Effector memory CD4-positive, alpha-beta T cell (primary cell): ENCODE results near the gene RBBP6.
"Not testable (repeated sequence)": the region's sequence is repeated elsewhere in the genome, so short reads cannot be mapped to it uniquely, and the experiment has no call there.

Experiments
- DNase-seq, 3 donors: peaks; one replicate each; pipeline ENCODE4 v3.0.0-alpha.2; 2020
- H3K27ac ChIP-seq: 2 replicates; pipeline ENCODE4 v1.7.0; 2013; ENCODE audit warnings: mild to moderate bottlenecking, low read length, moderate library complexity; ENCODE audit not compliant: insufficient read depth, poor library complexity, severe bottlenecking
- H3K27me3 ChIP-seq: replicated peaks from 2 replicates; pipeline ENCODE4 v1.7.0; 2013; ENCODE audit warnings: mild to moderate bottlenecking, low read length; ENCODE audit not compliant: insufficient read depth, control insufficient read depth, poor library complexity, severe bottlenecking
- H3K36me3 ChIP-seq: 2 replicates; pipeline ENCODE4 v1.7.0; 2013; ENCODE audit warnings: mild to moderate bottlenecking, low read length, moderate library complexity; ENCODE audit not compliant: control insufficient read depth, insufficient read depth
- H3K4me1 ChIP-seq: 2 replicates; pipeline ENCODE4 v1.7.0; 2013; ENCODE audit warnings: low read length, mild to moderate bottlenecking; ENCODE audit not compliant: control insufficient read depth, insufficient read depth, poor library complexity, severe bottlenecking
- H3K4me3 ChIP-seq: 2 replicates; pipeline ENCODE4 v1.7.0; 2013; ENCODE audit warnings: low read length, low read depth, mild to moderate bottlenecking; ENCODE audit not compliant: insufficient read depth, poor library complexity, severe bottlenecking
- H3K9me3 ChIP-seq: 2 replicates; pipeline ENCODE4 v1.7.0; 2013; ENCODE audit warnings: mild to moderate bottlenecking, low read length, moderate library complexity; ENCODE audit not compliant: control insufficient read depth

The RBBP6 gene

GRCh38 chr16:24555346-24555872, 16.0 kb downstream of the RBBP6 start:
- no peak overlapping the region for H3K27ac ChIP-seq
- no peak for DNase-seq
- no peaks in the 10 kb centered on the region for H3K27me3 ChIP-seq
- H3K9me3 ChIP-seq: no peaks in the 10 kb centered on the region
- H3K36me3 ChIP-seq: peaks cover 52% of the 10 kb centered on the region
- H3K4me1 ChIP-seq: no peaks in the 10 kb centered on the region
- no peak overlapping the region for H3K4me3 ChIP-seq

GRCh38 chr16:24562811-24563210, 23.4 kb downstream of the RBBP6 start:
- peaks cover 65% of the 10 kb centered on the region for H3K36me3 ChIP-seq
- no peaks in the 10 kb centered on the region for H3K4me1 ChIP-seq
- H3K4me3 ChIP-seq: no peak overlapping the region
- no peak overlapping the region for H3K27ac ChIP-seq
- no peaks in the 10 kb centered on the region for H3K27me3 ChIP-seq
- no peak for DNase-seq
- no peaks in the 10 kb centered on the region for H3K9me3 ChIP-seq

DNA sequence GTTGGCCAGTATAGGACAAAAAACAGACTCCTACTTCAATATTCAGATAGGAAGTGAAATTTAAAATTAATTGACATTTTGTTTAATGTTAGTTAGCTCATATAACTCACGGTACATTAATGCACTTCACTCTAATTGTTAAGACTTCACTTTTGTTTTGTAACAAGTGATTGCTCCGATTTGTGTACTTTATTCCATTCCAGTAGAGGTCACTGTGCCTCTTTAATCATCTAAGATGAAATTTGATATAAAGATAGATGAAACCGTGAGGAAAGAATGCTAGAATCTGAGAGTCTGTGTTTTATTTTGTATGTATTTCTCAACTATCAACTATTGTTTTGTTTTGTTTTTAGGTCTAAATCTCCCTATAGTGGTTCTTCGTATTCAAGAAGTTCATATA, 29.0 kb downstream of the RBBP6 start:
- no peak overlapping the region for H3K4me3 ChIP-seq
- no peaks in the 10 kb centered on the region for H3K9me3 ChIP-seq
- DNase-seq: no peak
- H3K27me3 ChIP-seq: no peaks in the 10 kb centered on the region
- no peak overlapping the region for H3K27ac ChIP-seq
- H3K4me1 ChIP-seq: no peaks in the 10 kb centered on the region
- H3K36me3 ChIP-seq: peaks cover 72% of the 10 kb centered on the region

GRCh38 chr16:24571096-24571495, 31.7 kb downstream of the RBBP6 start:
- no peaks in the 10 kb centered on the region for H3K27me3 ChIP-seq
- H3K4me1 ChIP-seq: no peaks in the 10 kb centered on the region
- H3K27ac ChIP-seq: no peak overlapping the region
- DNase-seq: no peak
- H3K36me3 ChIP-seq: peaks cover 47% of the 10 kb centered on the region
- H3K9me3 ChIP-seq: no peaks in the 10 kb centered on the region
- H3K4me3 ChIP-seq: no peak overlapping the region

DNA sequence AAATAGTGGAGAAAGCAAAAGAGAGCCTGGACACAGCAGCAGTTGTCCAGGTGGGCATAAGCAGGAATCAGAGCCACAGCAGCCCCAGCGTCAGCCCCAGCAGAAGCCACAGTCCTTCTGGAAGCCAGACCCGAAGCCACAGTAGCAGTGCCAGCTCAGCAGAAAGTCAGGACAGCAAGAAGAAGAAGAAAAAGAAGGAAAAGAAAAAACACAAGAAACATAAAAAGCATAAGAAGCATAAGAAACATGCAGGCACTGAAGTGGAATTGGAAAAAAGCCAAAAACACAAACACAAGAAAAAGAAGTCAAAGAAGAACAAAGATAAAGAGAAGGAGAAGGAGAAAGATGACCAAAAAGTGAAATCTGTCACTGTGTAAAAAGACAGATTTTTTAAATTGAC, 32.7 kb downstream of the RBBP6 start:
- no peaks in the 10 kb centered on the region for H3K4me1 ChIP-seq
- no peak overlapping the region for H3K4me3 ChIP-seq
- H3K27ac ChIP-seq: no peak overlapping the region
- no peak for DNase-seq
- no peaks in the 10 kb centered on the region for H3K9me3 ChIP-seq
- H3K36me3 ChIP-seq: peaks cover 37% of the 10 kb centered on the region
- H3K27me3 ChIP-seq: no peaks in the 10 kb centered on the region

GRCh38 chr16:24573141-24573540, 33.8 kb downstream of the RBBP6 start:
- Histone ChIP-seq H3K27me3 (no peaks in the 10 kb centered on the region), H3K9me3 (no peaks in the 10 kb centered on the region), H3K27ac (no peak overlapping the region), H3K4me1 (no peaks in the 10 kb centered on the region), H3K4me3 (no peak overlapping the region), H3K36me3 (peaks cover 26% of the 10 kb centered on the region)
- DNase-seq: no peak

GRCh38 chr16:24574515-24575485, 35.4 kb downstream of the RBBP6 start:
- H3K4me1 ChIP-seq, H3K27me3 ChIP-seq, H3K9me3 ChIP-seq, DNase-seq, H3K27ac ChIP-seq, H3K4me3 ChIP-seq: not testable (repeated sequence)
- peaks cover 10% of the 10 kb centered on the region for H3K36me3 ChIP-seq

DNA sequence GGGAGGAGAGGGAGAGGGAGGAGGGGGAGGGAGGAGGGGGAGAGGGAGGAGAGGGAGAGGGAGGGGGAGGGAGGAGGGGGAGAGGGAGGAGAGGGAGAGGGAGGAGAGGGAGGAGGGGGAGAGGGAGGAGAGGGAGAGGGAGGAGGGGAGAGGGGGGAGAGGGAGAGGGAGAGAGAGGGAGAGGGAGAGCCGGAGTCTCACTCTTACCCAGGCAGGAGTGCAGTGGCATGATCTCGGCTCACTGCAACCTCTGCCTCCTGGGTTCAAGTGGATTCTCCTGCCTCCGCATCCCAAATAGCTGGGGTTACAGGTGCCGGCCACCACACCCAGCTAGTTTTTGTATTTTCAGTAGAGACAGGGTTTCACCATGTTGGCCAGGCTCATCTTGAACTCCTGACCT, 36.4 kb downstream of the RBBP6 start:
- not testable (repeated sequence) for H3K4me3 ChIP-seq, H3K27me3 ChIP-seq, H3K27ac ChIP-seq, H3K4me1 ChIP-seq, DNase-seq, H3K9me3 ChIP-seq, H3K36me3 ChIP-seq

GRCh38 chr16:24577167-24577566, 37.8 kb downstream of the RBBP6 start:
- Histone ChIP-seq H3K9me3 (no peaks in the 10 kb centered on the region), H3K36me3 (no peaks in the 10 kb centered on the region), H3K4me1 (no peaks in the 10 kb centered on the region), H3K27ac (no peak overlapping the region), H3K27me3 (no peaks in the 10 kb centered on the region), H3K4me3 (no peak overlapping the region)
- no peak for DNase-seq

- Histone ChIP-seq H3K27ac (no peak overlapping the region), H3K4me3 (no peak overlapping the region), H3K4me1 (no peaks in the 10 kb centered on the region), H3K27me3 (no peaks in the 10 kb centered on the region), H3K9me3 (no peaks in the 10 kb centered on the region), H3K36me3 (no peaks in the 10 kb centered on the region)
- no peak for DNase-seq
Measured at GRCh38 chr16:24580665-24581064, 41.3 kb downstream of the RBBP6 start.
